DMS153 (cell line): ENCODE measurements around the gene RPS19.
A peak's percentile ranks its signal among the peaks of the same experiment; 100 is the strongest.
"Not testable (repeated sequence)": the region's sequence is repeated elsewhere in the genome, so short reads cannot be mapped to it uniquely, and the experiment has no call there.

ENCODE experiments used
- DNase-seq: peaks from one replicate; lab custom pipeline; 2025; lab: John Stamatoyannopoulos, UW

Gene RPS19

DNA sequence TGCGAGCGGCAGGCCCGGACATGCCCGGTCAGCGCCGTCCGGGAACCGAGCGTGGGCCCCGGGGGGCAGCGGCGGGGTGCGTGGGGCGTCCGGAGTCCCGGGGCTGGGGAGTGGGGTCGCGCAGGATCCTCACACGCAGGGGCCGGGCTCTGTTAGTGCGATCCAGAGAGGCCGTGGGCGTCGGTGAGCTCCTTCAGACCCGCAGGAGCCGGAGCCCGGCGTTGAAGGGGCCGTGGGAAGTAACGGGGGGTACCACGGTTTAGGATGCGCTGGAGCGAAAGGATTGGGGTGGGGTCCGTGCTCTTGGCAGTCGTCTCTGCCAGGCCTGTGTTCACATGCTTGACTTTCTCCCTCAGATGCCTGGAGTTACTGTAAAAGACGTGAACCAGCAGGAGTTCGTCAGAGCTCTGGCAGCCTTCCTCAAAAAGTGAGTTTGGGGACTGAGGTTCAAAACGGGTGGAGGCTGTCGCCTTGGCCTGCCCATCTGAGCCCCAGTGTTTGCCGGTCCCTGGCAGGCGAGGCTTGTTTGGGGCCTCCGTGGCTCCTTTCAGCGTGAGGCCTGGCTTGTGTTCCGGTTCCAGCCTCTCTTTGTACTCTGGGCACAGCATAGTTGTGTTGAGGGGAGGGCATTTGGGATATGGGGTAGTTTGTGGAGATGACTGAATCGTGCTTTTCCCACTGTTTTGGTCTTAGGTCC is 512 bp downstream of the RPS19 start:
- no peak for DNase-seq

DNA sequence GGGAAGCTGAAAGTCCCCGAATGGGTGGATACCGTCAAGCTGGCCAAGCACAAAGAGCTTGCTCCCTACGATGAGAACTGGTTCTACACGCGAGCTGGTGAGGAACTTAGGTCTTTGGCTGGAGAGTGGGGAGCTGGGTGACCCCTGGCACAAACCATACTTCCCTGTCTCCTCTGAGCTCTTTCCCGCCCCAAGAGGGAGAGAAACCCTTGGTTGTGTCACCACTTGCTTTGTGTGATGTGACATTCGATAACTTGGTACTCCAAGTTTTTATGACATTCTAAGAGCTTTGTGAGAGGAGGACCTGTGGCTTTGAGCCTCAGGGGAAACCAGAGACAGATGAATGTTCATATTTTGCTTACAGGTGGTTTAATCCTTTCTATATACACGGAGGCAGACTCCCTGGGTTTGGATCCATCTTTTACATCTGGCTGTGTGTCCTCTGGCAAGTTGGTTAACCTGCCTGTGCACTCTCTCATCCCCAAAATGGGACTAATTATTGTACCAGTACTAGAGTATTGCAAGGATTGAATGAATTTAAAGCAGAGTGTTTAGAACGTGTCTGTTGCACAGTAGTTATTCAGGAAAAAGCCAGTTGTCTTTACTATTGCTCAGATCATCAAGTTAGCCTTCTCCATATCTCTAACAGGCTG is 1.2 kb downstream of the RPS19 start:
- DNase-seq, result no peak

DNA sequence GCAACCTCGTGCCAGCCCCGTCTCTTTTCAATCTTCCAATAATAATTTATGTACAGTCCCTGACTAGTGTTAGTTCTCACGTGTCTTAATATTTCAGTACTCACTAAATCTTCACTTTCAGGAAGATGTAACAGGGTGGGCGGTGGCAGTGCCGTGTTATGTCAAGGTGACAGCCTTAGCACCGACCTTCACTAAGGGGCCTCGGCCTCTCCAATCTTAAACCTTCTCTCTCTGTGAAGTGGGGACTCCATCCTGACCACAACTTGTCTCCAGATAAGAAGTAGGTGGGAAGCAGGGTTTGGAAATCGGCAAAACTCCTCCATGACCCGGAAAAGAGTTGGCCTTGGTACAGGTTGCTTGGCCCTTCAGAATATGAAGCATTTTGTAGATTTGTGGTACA is 1.8 kb downstream of the RPS19 start:
- no peak for DNase-seq

DNA sequence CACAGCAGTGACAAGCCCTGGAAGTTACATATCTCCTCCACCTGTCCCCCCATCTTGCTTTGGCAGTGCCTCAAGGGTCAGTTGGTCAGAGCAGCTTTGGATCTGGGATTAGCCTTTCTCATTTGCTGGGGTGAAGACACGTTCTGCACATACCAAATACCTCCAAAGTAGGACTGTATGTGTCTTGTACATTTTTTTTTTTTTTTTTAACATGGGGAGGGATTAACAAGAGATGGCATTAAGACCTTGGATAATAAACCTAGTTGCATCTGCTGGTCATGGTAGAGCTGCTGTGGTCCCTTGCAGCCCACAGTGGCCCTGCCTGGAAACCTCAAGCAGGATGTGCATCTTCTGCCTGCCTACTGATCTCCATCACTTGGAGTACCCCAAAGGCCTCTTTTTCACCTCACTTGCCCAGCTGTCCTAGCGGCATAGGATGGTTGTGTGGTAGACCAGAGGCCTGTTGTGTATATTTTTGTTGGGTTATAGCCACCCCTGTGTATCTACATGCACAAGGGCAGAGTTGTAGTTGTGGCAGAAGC is 2.5 kb downstream of the RPS19 start:
- DNase-seq, result no peak

DNA sequence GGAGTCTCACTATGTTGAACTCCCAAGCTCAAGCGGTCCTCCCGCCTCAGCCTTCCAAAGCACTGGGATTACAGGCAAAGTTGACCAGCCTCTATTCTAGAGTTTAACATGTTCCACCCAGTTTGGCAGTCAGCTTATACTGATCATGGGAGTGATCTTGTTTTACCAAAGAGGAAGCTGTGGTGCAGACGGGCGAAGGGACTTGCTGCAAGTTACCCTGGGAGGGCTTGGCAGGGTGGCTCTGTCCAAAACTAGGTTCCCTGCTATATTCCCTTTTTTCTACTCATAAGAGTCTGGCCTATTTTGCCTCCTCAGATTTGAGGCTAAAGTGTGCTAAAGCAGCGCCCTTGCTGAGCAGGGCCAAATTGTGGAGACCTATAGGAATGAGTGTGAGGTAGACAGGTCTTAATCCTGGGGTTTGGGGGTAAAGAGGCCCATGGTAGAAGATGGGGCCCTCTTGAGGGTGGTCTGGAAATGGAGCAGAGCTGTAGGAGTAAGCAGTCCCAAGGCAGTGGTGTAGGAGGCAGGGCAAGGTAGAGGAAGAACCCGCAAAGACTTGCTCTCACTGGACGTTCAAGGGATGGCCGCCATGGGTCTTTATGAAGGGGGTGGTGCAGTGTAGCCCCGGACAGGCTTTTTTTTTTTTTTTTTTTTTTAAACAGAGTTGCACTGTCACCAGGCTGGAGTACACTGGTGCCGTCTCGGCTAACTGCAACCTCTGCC is 3.3 kb downstream of the RPS19 start:
- DNase-seq, result no peak

DNA sequence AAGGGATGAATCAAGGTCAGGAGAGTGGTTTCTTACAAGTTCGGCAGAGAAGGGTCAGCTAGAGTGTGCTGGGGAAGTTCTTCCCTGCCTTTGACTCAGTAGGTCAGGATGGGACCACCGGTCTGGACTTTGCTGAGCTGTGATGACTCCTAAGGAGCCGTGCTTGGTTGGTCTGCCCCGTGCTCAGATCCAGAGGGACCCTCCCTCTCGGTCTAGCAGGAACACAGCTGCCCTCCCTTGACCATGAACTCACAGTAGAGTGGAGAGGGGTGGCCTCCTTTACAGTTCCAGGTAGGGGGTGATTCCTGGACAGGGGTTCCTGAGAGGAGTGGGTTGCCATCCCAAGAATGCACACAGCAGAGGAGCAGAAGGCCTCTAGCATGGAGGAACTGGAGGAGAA is 4.3 kb downstream of the RPS19 start:
- DNase-seq, result no peak

DNA sequence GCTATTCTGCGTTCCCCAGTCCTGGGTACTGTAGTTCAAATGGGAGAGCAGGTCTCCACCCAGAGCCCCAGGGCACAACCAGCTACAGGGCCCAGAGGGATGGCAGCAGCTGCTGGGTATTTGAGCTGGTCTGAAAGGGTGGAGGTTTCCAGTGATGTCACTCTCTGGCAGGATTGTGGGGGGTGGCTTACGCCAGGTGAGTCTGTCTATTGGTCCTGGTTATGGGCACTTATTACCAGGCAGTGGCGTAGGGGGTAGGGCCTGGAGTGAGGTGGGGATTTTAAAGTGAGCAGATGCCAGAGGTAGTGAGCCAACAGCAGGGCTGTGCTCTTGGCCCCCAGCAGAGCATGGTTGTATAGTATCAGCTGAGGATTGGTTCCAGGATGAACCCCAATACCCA is 6.2 kb downstream of the RPS19 start:
- no peak for DNase-seq

DNA sequence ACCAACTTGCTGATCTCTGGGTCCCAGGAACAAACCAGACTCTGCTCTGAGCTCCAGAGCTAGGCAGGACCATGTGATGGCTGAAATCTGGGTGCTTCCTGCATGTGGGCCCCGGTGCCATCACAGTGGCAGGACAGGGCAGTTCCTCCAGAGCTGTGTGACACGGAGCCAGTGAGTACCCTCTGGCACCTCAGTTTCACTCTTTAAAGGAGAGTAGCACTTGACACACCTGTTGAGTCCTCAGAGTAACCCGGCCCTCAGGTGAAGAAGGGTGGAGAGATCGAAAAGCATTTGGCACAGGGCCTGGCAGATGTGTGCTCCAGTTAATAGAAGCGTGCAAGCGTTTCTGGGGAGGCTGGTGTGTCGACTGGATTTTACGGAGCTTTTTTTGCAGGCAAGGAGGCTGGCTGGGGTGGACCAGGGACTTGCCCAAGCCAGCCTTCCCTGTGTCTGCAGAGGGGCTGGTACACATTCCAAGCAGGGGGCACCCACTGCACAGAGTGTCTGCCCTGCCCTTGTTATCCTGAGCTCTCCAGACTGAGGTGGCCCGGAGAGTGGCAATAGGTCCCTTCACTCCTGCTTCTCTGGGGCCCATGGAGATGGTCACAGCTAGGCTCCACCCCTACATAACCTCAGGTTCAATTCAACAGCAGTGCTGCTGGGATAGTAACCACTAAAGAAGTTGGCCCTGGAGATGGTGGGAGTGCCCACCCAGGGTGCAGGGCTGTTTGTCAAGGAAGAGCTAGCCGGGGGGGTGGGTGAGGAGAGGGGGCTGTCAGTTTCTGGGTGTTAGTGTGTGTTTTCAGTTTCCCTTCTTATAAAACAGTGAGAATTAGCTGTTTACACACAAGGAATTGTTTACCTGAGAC is 8.3 kb downstream of the RPS19 start:
- DNase-seq, result no peak

DNA sequence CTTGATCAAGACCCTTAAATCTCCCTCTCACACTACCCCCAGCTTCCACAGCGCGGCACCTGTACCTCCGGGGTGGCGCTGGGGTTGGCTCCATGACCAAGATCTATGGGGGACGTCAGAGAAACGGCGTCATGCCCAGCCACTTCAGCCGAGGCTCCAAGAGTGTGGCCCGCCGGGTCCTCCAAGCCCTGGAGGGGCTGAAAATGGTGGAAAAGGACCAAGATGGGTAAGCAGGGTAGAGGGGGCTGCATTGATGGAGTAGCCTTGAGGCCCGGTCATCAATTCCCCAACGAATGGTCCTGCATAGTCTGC is 8.9 kb downstream of the RPS19 start:
- no peak for DNase-seq

DNA sequence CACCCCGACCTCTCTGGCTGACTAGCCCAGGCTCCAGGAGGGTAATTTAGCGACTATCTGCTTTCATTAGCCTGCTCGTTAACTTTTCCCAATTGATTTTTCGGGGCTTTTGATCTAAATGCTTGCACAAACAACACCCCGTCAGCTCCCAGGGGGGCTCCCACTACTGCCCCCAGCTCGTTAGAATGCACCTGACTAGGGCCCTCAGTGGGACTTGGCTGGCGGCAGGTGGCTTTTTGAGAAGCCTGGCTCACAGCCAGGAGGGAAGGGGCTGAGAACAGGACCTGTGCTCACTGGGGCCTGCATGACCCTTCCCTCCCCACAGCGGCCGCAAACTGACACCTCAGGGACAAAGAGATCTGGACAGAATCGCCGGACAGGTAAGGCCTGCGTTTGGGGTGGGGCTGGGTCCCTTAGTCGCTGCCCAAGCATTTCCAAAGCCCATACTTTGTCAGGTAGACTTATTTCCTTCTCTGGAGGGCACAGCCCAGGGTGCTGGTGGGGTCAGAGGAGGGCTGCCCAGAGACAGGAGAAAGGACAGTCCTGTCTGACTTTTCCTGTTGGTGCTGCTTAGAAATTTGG is 9.4 kb downstream of the RPS19 start:
- no peak for DNase-seq

DNA sequence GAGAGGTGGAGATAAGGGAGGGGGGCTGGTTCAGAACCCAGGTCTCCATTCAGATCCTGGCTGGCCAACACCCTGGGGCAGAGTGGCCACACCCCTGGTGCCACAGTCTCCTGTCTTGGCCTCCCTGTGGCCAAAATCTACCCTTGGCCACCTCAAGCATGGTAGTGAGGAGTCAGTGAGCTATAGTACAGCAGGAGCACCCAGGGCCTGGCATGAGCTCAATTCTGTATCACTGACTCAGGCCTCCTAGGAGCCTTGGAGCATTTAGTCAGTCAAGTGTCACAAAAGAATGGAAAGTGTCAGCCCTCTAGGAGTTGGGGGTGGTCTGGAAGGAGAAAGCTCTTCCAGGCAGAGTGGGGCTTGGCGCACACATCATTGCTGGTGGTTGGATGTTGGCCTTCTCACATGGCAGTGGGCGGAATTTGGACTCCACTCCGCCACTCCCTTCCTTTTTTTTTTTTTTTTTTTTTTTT is 10.4 kb downstream of the RPS19 start:
- no peak for DNase-seq

DNA sequence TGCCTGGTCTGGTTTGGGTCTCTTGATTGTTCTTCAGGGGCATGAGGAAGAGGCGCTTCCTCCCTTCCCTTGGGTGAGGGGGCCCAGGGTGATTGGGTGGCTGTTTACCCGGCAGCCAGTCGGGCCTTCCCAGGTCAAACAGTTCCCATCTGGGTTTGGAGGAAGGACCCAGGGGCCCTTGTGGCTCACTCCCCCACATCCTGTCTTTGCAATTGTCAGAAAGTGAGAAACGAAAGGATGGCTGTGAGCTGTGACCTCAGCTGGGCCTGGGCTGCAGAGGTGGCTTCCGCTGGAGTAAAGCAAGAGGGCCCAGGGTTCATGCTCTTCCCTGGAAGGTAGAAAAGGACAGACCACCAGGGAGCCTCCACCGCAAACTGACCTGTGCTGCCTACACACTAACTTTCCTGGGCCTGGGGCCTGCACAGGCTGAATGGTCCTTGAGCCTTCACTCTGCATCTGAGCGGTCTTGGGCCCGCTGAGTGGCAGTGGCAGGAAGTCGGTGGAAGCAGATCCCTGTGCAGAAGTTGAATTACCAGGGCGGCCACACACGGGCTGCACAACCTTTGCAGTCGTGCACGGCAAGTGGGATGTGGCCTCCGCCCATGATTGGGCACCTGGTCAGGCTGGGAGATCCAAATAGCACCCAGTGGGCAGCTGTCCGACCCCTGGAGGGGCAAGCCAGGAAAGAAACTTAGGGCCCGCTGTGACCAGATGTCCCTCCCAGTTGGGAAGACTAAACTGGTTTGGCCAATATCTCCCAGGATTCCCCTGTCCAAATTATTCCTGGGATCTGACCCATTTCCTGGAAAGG is 11.7 kb downstream of the RPS19 start:
- no peak for DNase-seq

DNA sequence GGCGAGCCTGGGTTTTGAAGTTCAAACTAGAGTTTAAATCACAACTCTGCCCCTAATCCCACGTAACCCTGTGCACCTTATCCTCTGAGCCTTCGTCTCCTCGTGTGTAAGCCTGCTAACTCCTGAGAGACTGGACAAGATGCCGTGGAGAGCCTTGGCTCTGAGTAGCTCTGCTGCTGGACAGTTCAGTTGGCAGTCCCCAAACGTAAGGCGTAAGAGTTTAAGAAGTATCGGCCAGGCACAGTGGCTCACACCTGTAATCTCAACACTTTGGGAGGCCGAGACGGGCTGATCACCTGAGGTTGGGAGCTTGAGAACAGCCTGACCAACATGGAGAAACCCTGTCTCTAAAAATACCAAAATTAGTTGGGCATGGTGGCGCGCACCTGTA is 12.3 kb downstream of the RPS19 start:
- DNase-seq, result no peak

DNA sequence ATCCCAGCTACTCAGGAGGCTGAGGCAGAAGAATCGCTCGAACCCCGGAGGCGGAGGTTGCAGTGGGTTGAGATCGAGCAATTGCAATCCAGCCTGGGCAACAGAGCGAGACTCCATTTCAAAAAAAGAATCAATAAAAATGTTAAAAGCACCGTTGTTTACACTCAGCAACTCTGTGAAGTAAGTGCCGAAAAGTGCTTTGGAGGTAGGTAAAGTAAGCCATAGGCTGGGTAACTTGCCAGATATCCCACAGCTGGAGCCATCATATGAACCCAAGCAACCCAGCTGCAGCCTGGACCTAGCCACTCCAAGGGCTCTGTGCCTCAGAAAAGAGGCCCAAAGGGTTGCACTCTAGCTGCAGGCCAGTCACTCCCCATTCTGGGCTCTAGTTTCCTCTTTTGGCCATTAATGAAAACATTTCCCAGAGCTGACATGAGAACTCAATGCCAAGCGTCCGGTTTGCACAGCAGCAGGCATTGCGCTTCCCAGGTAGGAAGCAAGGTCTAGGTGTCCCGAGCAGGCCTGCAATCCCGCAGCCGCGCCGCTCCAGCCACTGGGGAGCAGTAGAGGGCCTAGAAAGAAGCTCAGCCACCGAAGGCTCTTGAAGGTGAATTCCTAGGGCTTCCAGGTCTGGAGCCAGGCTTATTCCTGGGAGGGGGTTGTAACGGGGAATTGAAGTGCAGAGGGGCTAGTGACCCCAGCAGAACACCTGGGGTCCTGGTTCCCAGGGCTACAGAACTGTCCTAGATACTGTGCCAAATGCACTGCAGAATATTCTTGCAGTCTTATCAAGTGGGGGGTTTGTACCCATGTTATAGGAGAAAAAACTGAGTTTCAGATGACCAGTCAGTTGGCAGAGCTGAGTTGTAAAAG is 13.0 kb downstream of the RPS19 start:
- peak; percentile 74 for DNase-seq

DNA sequence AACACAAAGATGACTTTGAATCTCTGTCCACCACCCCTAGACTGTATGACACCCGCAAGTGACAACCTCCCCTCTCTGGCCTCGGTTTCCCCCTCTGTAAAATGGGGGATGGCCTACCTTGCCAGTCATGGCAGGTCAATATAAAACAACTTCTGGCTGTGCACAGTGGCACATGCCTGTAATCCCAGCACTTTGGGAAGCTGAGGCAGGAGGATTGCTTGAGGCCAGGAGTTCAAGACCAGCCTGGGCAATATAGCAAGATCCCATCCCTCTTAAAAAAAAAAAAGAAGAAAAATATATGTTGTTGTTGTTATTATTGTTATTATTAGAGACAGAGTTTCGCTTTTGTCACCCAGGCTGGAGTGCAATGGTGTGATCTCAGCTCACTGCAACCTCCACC is 15.9 kb downstream of the RPS19 start:
- DNase-seq, result not testable (repeated sequence)

DNA sequence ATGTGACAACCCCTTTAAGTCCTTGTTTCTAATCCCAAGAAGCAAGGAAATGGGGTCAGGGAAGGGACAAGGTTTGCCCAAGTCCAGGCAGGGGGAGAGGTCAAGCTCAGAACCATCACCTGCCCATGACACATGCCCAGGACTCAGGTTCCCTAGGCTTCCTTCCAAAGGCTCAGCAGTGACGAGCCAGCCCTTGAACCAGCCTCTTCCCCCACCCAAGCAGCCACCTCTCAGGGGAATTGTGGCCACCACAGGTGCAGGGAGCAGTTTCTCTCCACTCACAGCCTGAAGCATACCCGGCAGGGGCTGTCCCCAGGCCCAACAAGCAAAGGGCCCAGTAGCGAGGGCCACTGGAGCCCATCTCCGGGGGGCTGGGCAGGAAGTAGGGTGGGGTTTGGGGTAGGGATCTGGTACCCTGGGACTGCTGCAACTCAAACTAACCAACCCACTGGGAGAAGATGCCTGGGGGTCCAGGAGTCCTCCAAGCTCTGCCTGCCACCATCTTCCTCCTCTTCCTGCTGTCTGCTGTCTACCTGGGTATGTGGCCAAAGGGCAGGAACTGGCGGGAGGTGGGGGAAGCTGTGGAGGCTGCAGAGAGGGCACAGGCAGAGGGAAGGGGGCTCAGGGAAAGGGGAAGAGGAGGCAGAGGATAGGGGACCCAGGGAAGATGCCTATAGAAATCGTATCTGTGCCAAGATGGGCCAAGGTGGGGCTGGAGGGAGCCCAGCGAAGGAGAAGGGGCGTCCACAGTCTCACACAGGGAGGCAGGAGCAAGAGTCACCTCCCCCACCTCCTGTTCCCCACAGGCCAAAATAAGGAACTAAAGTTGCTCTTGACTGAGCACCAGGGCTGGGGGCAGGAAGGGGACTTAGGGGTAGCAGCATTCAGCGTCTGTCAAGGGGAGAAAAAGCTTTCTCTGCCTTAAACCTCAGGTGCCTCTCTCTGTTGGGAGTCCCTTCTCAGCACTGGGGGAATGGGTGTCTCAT is 17.1 kb downstream of the RPS19 start, which contains the start of gene CD79A:
CD79A (plus strand) TSS at position 433 of the 986 bp plus-strand sequence; CDS start at position 459, 26 bp downstream.
- DNase-seq, result peak; percentile 16

DNA sequence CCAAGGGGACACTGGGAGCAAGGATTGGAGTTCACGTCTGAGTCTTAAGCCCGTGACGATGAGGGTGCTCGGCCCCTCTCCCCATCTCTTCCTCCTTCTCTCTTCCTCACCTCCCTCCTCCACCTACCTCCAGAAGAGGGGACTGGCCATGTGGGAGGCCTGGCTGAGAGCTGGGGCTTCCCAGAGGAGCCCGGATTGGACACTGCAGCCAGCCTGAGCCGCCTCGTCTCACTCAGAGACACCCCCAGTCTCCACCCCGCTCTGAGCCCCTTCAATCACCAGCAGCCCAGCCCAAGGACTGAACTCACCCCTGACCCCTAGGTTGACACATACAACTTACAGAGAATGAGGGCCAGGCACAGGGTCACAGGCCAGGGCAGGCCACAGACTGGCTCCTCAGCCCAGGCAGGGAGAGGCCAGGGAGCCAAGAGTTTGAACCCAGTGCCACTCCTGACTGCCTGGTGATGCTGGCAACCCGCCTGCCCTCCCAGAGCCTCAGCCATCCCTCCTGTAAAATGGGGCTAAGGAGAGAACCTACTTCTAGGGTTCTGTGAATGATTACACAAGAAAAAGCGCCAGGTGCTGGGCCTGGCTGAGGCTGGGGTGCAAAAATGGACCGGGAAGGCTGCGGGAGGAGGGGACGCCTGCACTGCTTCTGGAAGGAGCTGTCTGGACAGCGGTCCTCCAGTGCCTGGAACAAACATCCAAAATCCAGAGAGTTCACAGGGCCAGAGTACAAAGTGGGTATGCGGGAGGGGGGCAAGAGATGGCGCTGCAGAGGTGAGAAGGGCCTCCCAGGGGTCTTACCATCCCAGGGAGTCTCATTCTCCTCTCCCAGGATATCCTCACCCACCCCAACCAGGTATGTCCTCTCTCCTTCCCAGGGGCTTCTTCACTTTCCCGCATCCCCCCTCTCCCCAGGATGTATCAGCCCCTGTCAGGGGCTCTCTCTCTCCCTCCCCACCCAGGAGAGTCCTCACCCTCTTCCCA is 18.2 kb downstream of the RPS19 start:
- DNase-seq, result no peak
